ENCODE measurements around the gene IGDCC3.
"Not testable (repeated sequence)": the region's sequence is repeated elsewhere in the genome, so short reads cannot be mapped to it uniquely, and the experiment has no call there.

IGDCC3 gene

DNA sequence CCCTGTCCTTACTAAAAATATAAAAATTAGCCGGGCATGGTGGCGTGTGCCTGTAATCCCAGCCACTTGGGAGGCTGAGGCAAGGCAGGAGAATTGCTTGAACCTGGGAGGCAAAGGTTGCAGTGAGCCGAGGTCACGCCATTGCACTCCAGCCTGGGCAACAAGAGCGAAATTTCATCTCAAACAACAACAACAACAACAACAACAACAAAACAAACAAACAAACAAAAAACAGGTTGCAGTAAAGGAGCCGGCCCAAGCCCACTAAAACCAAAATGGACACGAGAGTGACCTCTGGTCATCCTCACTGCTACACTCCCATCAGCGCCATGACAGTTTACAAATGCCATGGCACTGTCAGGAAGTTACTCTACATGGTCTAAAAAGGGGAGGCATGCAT lies 30.0 kb downstream of the IGDCC3 start:
- H3K27ac ChIP-seq; DNase-seq (ENCODE audit: low read depth, low spot score): not testable (repeated sequence)

- DNase-seq (ENCODE audit: low read depth, low spot score) = no peak
- H3K27ac ChIP-seq = no peak overlapping the region
These were observed 30.8 kb downstream of the IGDCC3 start for GRCh38 chr15:65346856-65347598.

DNA sequence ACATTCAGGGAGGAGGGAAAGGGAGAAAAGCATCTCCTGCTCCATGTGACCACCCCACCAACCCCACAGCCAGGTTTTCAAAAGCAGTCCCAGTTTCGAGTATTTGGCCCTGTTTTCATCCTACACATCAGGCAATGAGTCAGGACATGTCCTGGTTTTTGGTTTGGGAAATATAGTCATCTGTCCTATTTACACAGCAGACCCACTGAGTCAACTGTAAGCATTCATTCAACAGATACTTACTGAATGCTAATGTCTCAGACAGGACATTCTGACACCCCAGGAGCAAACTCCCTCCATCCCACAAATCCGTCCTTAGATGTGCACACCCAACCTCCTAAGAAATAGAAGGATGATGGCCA lies 32.9 kb downstream of the IGDCC3 start:
- peak; percentile 52 for DNase-seq (ENCODE audit: low read depth, low spot score)
- H3K27ac ChIP-seq = no peak overlapping the region

- no peak for DNase-seq (ENCODE audit: low read depth, low spot score)
- H3K27ac ChIP-seq = no peak overlapping the region
These were observed 33.4 kb downstream of the IGDCC3 start for GRCh38 chr15:65344214-65344913.

DNA sequence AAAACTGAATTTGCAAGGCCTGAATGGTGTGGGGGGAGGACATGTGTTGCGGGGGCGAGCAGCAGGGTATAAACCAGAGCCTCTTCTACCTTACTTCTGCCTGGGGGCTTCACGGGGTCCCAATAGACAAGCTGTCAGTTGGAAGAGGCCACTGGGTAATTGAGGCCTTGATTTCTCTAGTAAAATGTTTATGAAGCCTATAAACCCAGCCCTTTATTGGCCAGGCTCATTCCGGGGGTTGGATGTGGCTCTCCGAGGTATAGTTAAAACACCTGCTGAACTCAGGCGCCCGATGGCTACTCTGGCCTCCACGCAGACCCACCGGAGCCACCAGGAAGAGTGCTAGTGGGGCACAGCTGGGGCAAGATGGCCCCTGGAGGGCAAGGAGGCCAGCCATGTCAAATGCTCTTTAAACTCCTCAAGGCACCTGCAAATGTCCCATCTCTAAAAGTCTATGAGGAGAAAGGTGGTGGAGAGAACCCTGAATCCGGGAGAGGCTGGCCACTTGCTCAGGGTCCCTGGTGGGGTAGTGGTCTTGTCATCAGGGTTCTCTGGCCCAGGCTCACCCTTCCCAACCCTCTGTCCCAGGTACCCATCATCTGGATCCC lies 34.3 kb downstream of the IGDCC3 start:
- DNase-seq (ENCODE audit: low read depth, low spot score) = no peak
- no peak overlapping the region for H3K27ac ChIP-seq

- no peak overlapping the region for H3K27ac ChIP-seq
- DNase-seq (ENCODE audit: low read depth, low spot score) = no peak
These were observed 35.3 kb downstream of the IGDCC3 start for GRCh38 chr15:65342493-65342892.

DNA sequence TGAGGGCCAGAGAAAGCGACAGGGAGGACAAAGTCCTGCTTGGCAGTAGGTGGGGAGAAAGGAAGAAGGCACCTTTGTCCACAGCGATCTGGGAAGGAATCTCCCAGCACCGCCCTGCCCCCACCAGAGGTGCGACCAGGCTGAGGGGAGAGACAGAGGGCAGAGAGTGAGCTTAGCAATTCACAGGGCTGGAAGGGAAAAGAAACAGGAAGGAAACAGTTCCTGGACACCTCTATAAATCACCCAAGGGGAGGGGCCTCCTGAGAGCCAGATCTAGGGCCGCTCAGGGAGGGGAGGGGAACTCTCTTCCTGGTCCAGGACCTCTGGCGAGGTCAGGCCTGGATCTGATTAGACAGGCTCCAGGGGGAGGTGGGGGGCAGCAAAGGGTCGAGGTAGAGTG lies 37.9 kb downstream of the IGDCC3 start:
- no peak overlapping the region for H3K27ac ChIP-seq
- DNase-seq (ENCODE audit: low read depth, low spot score) = no peak

- no peak for DNase-seq (ENCODE audit: low read depth, low spot score)
- no peak overlapping the region for H3K27ac ChIP-seq
These were observed 38.4 kb downstream of the IGDCC3 start for GRCh38 chr15:65339416-65339815.

- H3K27ac ChIP-seq = no peak overlapping the region
- DNase-seq (ENCODE audit: low read depth, low spot score) = no peak
These were observed 39.0 kb downstream of the IGDCC3 start for GRCh38 chr15:65338823-65339222.

DNA sequence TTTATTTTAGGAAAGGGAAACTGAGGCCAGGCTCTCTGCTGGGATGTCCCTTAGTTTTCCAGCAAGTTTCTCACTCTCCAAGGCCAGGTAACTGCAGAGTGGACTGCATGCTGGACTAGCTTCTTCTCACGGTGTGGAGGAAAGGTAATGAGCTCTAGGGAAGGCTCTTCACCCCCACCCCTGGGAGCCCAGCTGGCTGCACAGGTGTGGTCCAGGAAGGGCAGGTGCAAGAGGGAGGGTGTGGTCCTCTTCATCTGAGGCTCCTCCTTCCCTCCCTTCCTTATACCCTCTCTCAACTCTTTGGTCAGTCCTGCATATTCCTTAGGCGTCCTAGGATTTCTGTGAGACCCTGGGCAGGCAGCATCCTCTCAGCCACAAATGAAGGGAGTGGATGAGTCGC lies 39.4 kb downstream of the IGDCC3 start:
- DNase-seq (ENCODE audit: low read depth, low spot score) = no peak
- H3K27ac ChIP-seq = no peak overlapping the region

GRCh38 chr15:65337436-65338070 lies 40.2 kb downstream of the IGDCC3 start:
- H3K27ac ChIP-seq = no peak overlapping the region
- DNase-seq (ENCODE audit: low read depth, low spot score) = no peak

DNA sequence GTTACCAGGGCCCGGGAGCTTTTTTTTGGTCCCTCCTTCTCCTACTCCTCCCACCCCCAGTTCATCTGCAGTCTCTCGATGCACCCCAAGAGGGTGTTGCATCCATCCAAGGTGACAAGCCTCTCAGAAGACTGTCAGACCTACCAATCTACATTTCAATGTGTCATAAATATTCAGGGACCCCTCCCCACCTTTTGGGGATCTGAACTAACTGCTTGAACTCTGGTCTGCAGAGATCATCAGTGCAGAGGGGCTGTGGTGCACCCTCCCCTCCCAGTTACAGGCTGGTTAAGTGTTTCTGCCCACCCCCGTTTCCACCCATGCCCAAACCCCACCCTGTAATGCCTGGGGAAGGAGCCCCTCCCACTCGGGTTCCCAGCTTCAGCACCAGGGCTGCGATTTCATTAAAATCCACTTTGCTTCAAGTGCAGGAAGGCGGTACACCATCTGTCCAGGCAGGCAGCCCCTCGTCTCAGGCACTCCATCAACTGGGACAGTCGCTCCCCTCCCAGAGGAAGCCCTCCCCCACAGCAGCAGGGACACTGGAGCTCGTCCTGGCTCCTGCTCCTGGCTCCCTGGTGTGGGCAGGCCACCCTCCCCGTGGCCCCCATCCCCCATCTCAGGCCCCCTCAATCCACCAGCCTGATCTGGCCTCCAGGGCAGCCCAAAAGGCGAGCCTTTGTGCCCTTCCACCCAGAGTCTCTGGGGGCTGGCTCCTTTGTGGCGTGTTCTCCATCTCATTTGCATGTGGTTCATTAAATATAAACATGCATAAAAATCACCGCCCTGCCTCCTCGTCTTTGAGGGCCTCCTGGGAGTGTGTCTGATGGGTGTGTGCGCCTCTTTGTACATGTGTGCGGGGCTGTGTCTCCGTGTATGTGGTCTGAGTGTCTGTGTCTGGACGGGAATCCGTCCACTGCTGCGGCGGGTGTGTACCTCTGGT lies 41.0 kb downstream of the IGDCC3 start:
- no peak overlapping the region for H3K27ac ChIP-seq
- no peak for DNase-seq (ENCODE audit: low read depth, low spot score)

DNA sequence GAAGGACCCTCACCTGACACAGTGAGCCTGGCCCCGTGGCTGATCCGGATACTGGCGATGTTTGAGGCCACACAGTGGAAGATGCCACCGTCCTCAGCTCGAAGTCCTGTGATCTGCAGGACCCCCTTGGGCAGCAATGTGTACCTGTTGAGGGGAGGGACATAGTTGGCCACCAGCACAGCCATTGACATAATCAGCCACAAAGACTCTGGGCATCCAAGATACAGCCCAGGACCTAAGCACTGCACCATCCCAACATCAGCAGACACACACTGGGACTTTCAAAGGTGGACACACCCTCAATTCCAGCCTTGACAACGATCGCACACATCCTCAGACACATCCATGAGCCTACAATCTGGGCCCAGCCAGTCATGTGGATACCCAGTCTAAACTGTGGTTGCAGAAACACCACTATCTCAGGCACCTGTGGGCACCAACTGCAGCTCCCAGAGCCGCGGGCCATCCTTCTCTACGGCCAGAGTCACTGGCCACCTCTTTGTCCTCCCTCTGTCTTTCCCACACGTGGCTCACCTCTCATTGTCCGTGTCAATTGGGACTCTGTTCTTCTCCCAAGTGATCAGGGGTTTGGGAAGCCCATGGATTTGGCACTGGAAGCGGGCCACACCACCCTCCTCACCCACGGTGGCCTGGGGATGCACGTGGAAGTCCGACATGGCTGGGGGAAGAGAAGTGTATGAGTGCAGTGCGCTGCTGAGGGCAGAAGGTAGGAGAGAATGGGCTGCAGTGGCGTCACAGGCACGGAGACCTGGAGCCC lies 42.3 kb downstream of the IGDCC3 start:
- no peak for DNase-seq (ENCODE audit: low read depth, low spot score)
- H3K27ac ChIP-seq = no peak overlapping the region

GRCh38 chr15:65334586-65335231 lies 43.1 kb downstream of the IGDCC3 start:
- no peak overlapping the region for H3K27ac ChIP-seq
- DNase-seq (ENCODE audit: low read depth, low spot score) = no peak

GRCh38 chr15:65333856-65334255 lies 43.9 kb downstream of the IGDCC3 start:
- H3K27ac ChIP-seq = no peak overlapping the region
- no peak for DNase-seq (ENCODE audit: low read depth, low spot score)

DNA sequence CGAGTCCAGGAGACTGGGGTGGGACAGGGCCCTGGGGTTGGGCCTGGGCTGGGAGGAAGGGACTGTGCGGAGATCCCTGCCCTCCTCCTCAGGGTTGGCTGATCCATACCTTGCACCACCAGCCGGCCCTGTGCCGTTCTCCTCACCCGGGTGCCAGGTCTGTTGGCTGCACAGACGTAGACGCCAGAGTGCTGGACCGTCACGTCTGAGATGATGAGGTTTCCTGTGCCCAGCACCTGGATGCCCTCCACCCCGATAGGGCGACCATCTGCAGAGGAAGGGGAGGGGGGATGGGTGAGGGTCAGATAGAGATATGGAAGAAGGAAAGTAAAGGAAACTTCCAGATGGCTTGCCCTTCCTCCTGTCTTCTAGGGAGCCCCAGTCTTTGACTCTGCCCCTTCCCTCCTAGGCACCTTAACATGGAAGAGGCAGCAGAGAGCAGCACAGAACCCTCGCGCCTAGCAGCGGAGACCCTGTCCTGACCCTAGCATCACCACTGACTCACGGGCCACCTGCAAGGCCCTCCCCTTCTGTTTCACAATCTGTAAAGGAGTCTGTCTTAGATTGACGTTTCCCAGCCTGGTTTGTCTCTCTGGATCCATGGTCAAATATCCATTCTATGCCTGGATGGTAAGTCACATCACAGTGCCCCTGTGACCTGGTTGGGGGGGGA lies 44.5 kb downstream of the IGDCC3 start:
- no peak for DNase-seq (ENCODE audit: low read depth, low spot score)
- no peak overlapping the region for H3K27ac ChIP-seq

DNA sequence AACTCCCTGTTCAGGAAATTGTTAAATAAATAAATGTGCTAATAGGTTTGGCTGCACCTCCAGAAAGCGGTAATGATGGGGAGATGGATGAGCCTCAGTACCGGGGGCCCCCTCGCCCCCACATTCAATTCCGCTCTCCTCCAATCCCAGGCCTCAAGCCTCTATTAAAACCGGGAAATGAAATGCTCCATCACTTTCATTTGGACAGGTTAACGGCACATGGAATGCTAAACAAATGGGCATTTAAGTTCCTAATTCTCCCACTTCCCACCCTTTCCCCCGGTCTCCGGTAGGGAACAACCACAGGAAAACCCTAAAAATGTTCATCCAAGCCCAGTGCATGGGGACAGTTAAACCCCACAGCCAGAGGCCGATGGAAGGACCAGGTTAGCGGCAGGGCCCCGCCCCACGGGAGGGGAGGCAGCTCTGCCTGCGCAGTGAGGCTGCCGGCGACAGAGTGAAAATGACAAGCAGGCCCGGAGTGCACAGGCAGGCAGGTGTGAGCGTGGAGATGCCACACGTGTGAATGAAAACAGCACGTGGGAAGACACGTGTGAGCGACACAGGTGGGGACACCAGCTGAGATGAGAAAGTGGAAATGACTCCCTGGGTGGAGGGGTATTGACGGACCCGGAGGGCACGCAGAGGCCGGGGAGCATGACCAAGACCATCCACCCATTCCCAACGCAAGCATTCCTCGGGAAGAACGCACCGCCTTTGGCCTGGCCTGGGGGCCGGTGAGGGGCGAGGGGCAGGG lies 45.2 kb downstream of the IGDCC3 start:
- DNase-seq (ENCODE audit: low read depth, low spot score) = no peak
- no peak overlapping the region for H3K27ac ChIP-seq

DNA sequence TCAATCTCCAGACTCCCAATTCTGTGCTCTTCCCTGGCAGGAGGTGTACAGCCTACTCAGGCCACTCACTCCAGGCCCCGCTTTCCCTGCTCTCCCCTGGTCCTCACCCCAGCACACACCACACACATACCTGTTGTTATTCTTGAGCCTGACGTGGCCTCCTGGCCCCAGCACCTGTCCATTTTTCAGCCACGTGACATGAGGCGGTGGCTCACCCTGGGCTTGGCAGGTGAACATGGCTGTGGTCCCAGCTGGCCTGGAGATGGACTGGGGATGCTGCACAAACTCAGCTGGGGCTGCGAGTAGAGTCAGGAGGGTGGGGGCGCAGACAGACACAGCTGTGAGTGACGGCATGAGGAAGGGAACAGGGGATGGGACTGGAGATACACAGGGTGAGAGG lies 46.0 kb downstream of the IGDCC3 start:
- no peak overlapping the region for H3K27ac ChIP-seq
- no peak for DNase-seq (ENCODE audit: low read depth, low spot score)

All from epithelial cell of prostate (primary cell).